Panc1 (cell line): ENCODE measurements around the gene CASP9. TPM values are rescaled to one million over a fixed set of nuclear protein-coding genes. Genes with fewer than 3 reads are reported as not detected.

ENCODE experiments used
- ATAC-seq: fragments of 200-7000 bp; cut with Tn5 transposase; 2 replicates; pipeline ENCODE4 v1.9.1; 2020; ENCODE audit warnings: mild to moderate bottlenecking, moderate library complexity
- BruUV-seq: library from RNA; stranded (reverse); fragments of 400-500 nt; replicated peaks from 2 replicates; lab custom pipeline; 2021; lab: Mats Ljungman, UMichigan
- CTCF ChIA-PET: fragments of 300-600 bp; sonication (Branson Sonifier 250); formaldehyde crosslinking; loops from one replicate; lab custom pipeline; 2022; ENCODE audit warnings: antibody characterized with exemption; lab: Charles Lee
- POLR2A ChIA-PET: fragments of 300-600 bp; sonication (Branson Sonifier 250); formaldehyde crosslinking; loops from one replicate; lab custom pipeline; 2022; ENCODE audit warnings: antibody characterized with exemption; lab: Charles Lee
- DNase-seq: peaks from one replicate; pipeline ENCODE4 v3.0.0-alpha.2; 2010; ENCODE audit warnings: low read depth, low spot score
- H3K27ac ChIP-seq: 2 replicates; pipeline ENCODE4 v1.5.1; 2011; ENCODE audit warnings: mild to moderate bottlenecking, low read length, inconsistent platforms
- H3K27me3 ChIP-seq: fragments of 200-500 bp; sonication (Bioruptor generic); 2 replicates; pipeline ENCODE4 v1.6.0; 2014; ENCODE audit warnings: low read length, inconsistent platforms; ENCODE audit not compliant: control insufficient read depth, insufficient read depth
- H3K36me3 ChIP-seq: fragments of 200-500 bp; sonication (Bioruptor generic); 2 replicates; pipeline ENCODE4 v1.5.1; 2014; ENCODE audit warnings: inconsistent platforms, mild to moderate bottlenecking, low read length, moderate library complexity; ENCODE audit not compliant: control insufficient read depth, insufficient read depth
- H3K4me1 ChIP-seq: 2 replicates; pipeline ENCODE4 v1.5.1; 2011; ENCODE audit warnings: inconsistent platforms, mild to moderate bottlenecking, low read length, moderate library complexity; ENCODE audit not compliant: control insufficient read depth, insufficient read depth
- H3K4me3 ChIP-seq, 2 experiments: 2 replicates each; pipeline ENCODE4 v1.5.1; 2011 to 2012; ENCODE audit warnings: low read depth in 2 of 2, low read length in 2 of 2, mild to moderate bottlenecking in 2 of 2, inconsistent platforms in 1 of 2, moderate library complexity in 1 of 2
- H3K9me3 ChIP-seq: fragments of 200-500 bp; sonication (Bioruptor generic); 2 replicates; pipeline ENCODE4 v1.5.1; 2014; ENCODE audit warnings: low read depth, mild to moderate bottlenecking, inconsistent platforms, low read length, moderate library complexity; ENCODE audit not compliant: control insufficient read depth, insufficient read depth
- POLR2AphosphoS5 ChIP-seq: IDR thresholded peaks from 2 replicates; pipeline ENCODE4 v1.6.1; 2012; ENCODE audit warnings: mild to moderate bottlenecking, low read depth, low read length, moderate library complexity
- SIN3A ChIP-seq: IDR thresholded peaks from 2 replicates; pipeline ENCODE4 v1.6.1; 2012; ENCODE audit warnings: low read depth, mild to moderate bottlenecking, low read length, moderate library complexity, borderline replicate concordance; ENCODE audit not compliant: insufficient read depth
- TCF7L2 ChIP-seq: IDR thresholded peaks from 2 replicates; pipeline ENCODE4 v1.6.1; 2011; ENCODE audit warnings: mild to moderate bottlenecking, low read depth, low read length, inconsistent platforms
- in situ Hi-C: cut with HindIII; loops from 2 replicates; pipeline ENCODE4 v1.10.0; 2016; ENCODE audit warnings: low sequenced_read_pairs, low pct_unique_long_range_greater_than_20kb
- intact Hi-C: fragments of 100-400 bp; cut with micrococcal nuclease; formaldehyde crosslinking; loops from one replicate; pipeline ENCODE4 v1.10.0; 2022; ENCODE audit not compliant: unreplicated experiment
- total RNA-seq: library from RNA; stranded (reverse); gene quantifications from one replicate; pipeline ENCODE4 v1.2.1, GENCODE V29; 2021; ENCODE audit not compliant: unreplicated experiment
- TF ChIP-seq, protein P1 (sequence below): fragments of 450-650 bp; IDR thresholded peaks from 2 replicates; pipeline ENCODE4 v1.5.1; 2017; ENCODE audit warnings: mild to moderate bottlenecking
- TF ChIP-seq, protein P2 (sequence below), 2 experiments: IDR thresholded peaks; 2 replicates each; pipeline ENCODE4 v1.6.1; 2011 to 2012; ENCODE audit warnings: low read depth in 2 of 2, control low read depth in 1 of 2, low read length in 1 of 2, mild to moderate bottlenecking in 1 of 2, moderate library complexity in 1 of 2; ENCODE audit not compliant: insufficient read depth in 1 of 2

The CASP9 gene
- total RNA-seq, 1 experiment from 2014 or later = 7.5 TPM

DNA sequence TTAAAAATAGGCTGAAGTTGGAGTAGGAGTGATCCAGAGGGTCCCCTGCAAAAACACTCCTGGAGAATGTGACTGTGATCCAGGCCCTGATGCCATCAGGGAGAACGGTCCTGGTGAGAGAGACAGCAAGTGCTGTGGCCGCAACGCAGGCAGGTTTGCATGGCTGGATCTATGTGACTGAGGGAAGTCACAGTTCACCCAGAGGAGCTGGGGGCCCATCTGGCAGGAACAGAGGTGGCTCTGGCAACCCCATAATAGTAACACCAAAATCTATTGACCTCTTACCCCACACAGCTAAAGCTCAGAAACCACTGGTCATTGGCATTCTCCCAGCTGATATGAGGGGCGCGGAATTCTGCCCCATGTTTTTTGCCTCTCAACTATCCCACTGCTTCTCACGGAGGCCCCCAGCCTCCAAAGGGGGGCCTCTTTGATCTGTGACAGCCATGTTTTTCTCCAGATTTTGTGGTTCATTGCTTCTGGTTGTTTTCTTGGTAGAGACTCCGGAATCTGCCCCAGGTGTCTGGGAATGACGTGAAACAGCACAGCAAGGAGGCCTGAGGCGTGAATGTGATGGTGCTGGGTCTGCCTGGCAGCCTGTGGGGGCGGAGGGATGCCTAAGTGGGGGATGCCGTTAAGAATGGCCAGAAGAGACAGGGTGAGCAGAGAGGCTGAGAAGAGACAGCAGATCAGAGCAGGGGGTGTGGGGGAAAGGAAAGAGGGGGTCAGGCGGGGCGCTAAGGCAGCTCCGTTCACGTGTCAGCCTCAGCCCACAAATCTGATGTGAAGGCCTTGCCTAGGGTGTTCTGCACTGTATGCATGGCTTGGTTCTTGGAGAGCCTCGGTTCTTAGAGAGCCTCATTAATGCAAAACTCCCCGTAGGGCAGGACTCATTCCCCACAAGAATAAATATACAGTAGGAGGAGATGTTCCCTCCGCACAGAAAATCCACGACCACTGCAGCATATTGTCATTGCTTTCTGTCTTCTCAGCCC, 23.5 kb downstream of the CASP9 start:
- ChIA-PET POLR2A (no interaction called here), CTCF (no interaction called here)
- no TSS peak for BruUV-seq
- ATAC-seq (no peak), DNase-seq (no peak)
- Histone ChIP-seq H3K9me3 (no peaks in the 10 kb centered on the region), H3K36me3 (no peaks in the 10 kb centered on the region), H3K27me3 (no peaks in the 10 kb centered on the region), H3K4me3 (no peak overlapping the region), H3K4me1 (no peaks in the 10 kb centered on the region), H3K27ac (no peak overlapping the region)
- intact Hi-C loops = loop anchor here (5.0 to 10.0 kb wide), 2 partner anchors 66 to 178 kb away; partner anchors contain the start of gene CTRC
- in situ Hi-C loops = no loop called here
- TF ChIP-seq, protein P1, sequence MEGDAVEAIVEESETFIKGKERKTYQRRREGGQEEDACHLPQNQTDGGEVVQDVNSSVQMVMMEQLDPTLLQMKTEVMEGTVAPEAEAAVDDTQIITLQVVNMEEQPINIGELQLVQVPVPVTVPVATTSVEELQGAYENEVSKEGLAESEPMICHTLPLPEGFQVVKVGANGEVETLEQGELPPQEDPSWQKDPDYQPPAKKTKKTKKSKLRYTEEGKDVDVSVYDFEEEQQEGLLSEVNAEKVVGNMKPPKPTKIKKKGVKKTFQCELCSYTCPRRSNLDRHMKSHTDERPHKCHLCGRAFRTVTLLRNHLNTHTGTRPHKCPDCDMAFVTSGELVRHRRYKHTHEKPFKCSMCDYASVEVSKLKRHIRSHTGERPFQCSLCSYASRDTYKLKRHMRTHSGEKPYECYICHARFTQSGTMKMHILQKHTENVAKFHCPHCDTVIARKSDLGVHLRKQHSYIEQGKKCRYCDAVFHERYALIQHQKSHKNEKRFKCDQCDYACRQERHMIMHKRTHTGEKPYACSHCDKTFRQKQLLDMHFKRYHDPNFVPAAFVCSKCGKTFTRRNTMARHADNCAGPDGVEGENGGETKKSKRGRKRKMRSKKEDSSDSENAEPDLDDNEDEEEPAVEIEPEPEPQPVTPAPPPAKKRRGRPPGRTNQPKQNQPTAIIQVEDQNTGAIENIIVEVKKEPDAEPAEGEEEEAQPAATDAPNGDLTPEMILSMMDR = no peak
- TF ChIP-seq POLR2AphosphoS5 (no peak), TCF7L2 (no peak)

DNA sequence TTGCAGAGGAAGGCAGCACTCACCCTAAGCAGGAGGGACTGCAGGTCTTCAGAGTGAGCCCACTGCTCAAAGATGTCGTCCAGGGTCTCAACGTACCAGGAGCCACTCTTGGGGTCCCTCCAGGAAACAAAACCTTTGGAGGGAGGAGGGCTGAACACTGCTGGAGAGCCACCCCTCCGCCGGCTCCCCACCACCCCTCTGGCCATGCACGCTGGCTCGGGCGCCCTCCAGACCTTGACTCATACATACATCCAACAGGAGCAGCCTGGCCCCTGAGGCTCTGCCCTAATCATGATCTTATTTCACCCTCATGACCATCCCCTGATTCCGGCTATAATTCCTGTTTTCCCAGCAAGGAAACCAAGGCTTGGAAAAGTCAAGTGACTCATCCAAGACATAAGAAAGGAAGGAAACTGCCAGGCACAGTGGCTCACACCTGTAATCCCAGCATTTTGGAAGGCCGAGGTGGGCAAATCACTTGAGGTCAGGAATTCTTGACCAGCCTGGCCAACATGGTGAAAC, 30.1 kb downstream of the CASP9 start:
- intact Hi-C loops = no loop called here
- Histone ChIP-seq H3K4me1 (no peaks in the 10 kb centered on the region), H3K4me3 (no peak overlapping the region), H3K36me3 (no peaks in the 10 kb centered on the region), H3K9me3 (no peaks in the 10 kb centered on the region), H3K27me3 (no peaks in the 10 kb centered on the region), H3K27ac (no peak overlapping the region)
- TF ChIP-seq, protein P2, sequence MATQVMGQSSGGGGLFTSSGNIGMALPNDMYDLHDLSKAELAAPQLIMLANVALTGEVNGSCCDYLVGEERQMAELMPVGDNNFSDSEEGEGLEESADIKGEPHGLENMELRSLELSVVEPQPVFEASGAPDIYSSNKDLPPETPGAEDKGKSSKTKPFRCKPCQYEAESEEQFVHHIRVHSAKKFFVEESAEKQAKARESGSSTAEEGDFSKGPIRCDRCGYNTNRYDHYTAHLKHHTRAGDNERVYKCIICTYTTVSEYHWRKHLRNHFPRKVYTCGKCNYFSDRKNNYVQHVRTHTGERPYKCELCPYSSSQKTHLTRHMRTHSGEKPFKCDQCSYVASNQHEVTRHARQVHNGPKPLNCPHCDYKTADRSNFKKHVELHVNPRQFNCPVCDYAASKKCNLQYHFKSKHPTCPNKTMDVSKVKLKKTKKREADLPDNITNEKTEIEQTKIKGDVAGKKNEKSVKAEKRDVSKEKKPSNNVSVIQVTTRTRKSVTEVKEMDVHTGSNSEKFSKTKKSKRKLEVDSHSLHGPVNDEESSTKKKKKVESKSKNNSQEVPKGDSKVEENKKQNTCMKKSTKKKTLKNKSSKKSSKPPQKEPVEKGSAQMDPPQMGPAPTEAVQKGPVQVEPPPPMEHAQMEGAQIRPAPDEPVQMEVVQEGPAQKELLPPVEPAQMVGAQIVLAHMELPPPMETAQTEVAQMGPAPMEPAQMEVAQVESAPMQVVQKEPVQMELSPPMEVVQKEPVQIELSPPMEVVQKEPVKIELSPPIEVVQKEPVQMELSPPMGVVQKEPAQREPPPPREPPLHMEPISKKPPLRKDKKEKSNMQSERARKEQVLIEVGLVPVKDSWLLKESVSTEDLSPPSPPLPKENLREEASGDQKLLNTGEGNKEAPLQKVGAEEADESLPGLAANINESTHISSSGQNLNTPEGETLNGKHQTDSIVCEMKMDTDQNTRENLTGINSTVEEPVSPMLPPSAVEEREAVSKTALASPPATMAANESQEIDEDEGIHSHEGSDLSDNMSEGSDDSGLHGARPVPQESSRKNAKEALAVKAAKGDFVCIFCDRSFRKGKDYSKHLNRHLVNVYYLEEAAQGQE (IDR thresholded peaks at IDR 0.05; ENCODE audit: insufficient read depth in 1 of 2, low read depth in 2 of 2, low read length in 1 of 2) = no peak
- TF ChIP-seq TCF7L2 = no peak
- TF ChIP-seq, protein P1 = no peak
- no peak for TF ChIP-seq POLR2AphosphoS5
- no peak for TF ChIP-seq SIN3A
- in situ Hi-C loops = no loop called here
- ChIA-PET CTCF (interaction anchor here (0.6 kb wide), 2 partner anchors 30 to 171 kb away, joined by 3 to 7 read pairs; partner anchors contain the start of gene CASP9), POLR2A (no interaction called here)
- no peak for ATAC-seq
- DNase-seq = no peak
- BruUV-seq = no TSS peak
